ENCODE measurements around the gene SARDH. TPM values are rescaled to one million over a fixed set of nuclear protein-coding genes. Genes with fewer than 3 reads are reported as not detected.

SARDH gene
- total RNA-seq, 1 donor from 2014 or later = 5.0 TPM

- H3K27ac Mint-ChIP-seq (ENCODE audit: unreplicated experiment) = no peak overlapping the region
- H3K4me3 Mint-ChIP-seq (ENCODE audit: unreplicated experiment) = no peak overlapping the region
- peaks cover 12% of the 10 kb centered on the region for H3K4me1 Mint-ChIP-seq (ENCODE audit: unreplicated experiment)
- no peak for DNase-seq (ENCODE audit: low spot score)
- TF ChIP-seq CTCF (IDR thresholded peaks at IDR 0.05; ENCODE audit: unreplicated experiment) = no peak
- H3K36me3 Mint-ChIP-seq (ENCODE audit: low read depth, unreplicated experiment) = no peaks in the 10 kb centered on the region
- H3K9me3 Mint-ChIP-seq (ENCODE audit: unreplicated experiment) = no peaks in the 10 kb centered on the region
- H3K27me3 Mint-ChIP-seq (ENCODE audit: unreplicated experiment) = peaks cover 9% of the 10 kb centered on the region
Observed at GRCh38 chr9:133684121-133684935, 53.8 kb downstream of the SARDH start.

GRCh38 chr9:133683586-133684120 is 54.5 kb downstream of the SARDH start:
- peak; percentile 40 for DNase-seq (ENCODE audit: low spot score)
- Mint-ChIP-seq H3K36me3 (ENCODE audit: low read depth, unreplicated experiment) (no peaks in the 10 kb centered on the region), H3K4me3 (ENCODE audit: unreplicated experiment) (no peak overlapping the region), H3K27me3 (ENCODE audit: unreplicated experiment) (peaks cover 9% of the 10 kb centered on the region), H3K4me1 (ENCODE audit: unreplicated experiment) (peaks cover 16% of the 10 kb centered on the region), H3K27ac (ENCODE audit: unreplicated experiment) (peak overlapping the region; percentile 64), H3K9me3 (ENCODE audit: unreplicated experiment) (no peaks in the 10 kb centered on the region)
- no peak for TF ChIP-seq CTCF (IDR thresholded peaks at IDR 0.05; ENCODE audit: unreplicated experiment)

GRCh38 chr9:133682818-133683585 is 55.1 kb downstream of the SARDH start:
- Mint-ChIP-seq H3K36me3 (ENCODE audit: low read depth, unreplicated experiment) (no peaks in the 10 kb centered on the region), H3K9me3 (ENCODE audit: unreplicated experiment) (no peaks in the 10 kb centered on the region), H3K4me3 (ENCODE audit: unreplicated experiment) (no peak overlapping the region), H3K4me1 (ENCODE audit: unreplicated experiment) (peaks cover 16% of the 10 kb centered on the region), H3K27me3 (ENCODE audit: unreplicated experiment) (peaks cover 6% of the 10 kb centered on the region), H3K27ac (ENCODE audit: unreplicated experiment) (no peak overlapping the region)
- TF ChIP-seq CTCF (IDR thresholded peaks at IDR 0.05; ENCODE audit: unreplicated experiment) = no peak
- no peak for DNase-seq (ENCODE audit: low spot score)

- Mint-ChIP-seq H3K4me1 (ENCODE audit: unreplicated experiment) (peaks cover 16% of the 10 kb centered on the region), H3K27me3 (ENCODE audit: unreplicated experiment) (peaks cover 6% of the 10 kb centered on the region)
Observed at GRCh38 chr9:133681658-133682306, 56.4 kb downstream of the SARDH start.

More at GRCh38 chr9:133681658-133682306, 56.4 kb downstream of the SARDH start:
- no peak for TF ChIP-seq CTCF (IDR thresholded peaks at IDR 0.05; ENCODE audit: unreplicated experiment)
- Mint-ChIP-seq H3K9me3 (ENCODE audit: unreplicated experiment) (no peaks in the 10 kb centered on the region), H3K27ac (ENCODE audit: unreplicated experiment) (no peak overlapping the region), H3K4me3 (ENCODE audit: unreplicated experiment) (no peak overlapping the region), H3K36me3 (ENCODE audit: low read depth, unreplicated experiment) (no peaks in the 10 kb centered on the region)
- no peak for DNase-seq (ENCODE audit: low spot score)
